ENCODE data around the gene PROSER3.
A peak's percentile ranks its signal among the peaks of the same experiment; 100 is the strongest.

Gene PROSER3

DNA sequence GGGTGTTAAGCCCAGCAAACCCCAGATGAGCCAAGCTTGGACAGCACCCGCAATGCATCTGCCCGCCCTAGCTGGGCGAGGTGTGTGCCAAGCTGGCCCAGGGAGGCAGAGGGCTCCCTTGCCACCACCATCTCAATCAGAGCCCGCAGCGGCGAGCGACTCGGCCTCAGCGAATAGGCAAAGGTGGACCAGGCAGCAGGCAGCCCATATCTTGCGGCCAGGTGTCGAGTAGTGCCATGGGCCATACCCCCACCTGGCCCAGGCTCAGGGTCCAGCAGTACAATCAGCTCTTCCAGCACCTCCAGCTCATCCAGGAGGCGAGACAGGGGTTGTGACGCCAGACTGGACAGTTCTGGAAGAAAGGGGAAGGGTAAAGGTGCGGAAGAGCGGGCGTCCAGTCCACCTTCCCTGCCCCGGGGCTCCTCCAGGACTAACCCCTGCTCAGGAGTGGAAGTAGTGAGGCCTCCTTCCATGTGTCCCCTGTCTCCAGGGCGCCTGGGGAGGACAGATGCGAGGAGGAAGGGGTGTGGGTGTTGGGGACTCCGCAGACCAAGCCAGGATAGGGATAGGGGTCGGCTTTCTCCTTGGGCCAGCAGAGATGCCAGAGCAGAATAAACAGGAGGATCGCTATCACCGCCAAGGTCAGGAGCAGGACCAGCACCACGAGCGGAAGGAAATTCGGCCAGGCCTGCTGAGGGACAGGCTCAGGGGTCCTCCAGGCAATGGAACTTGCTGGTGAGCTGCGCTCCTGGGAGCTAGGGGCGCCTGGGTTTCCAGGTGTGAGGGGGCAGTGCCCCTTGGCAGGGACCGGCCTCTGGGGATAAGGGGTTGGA is 18.5 kb upstream of the PROSER3 start:
- DNase-seq, result no peak

GRCh38 chr19:35740108-35740422 is 17.9 kb upstream of the PROSER3 start:
- DNase-seq, result peak; percentile 70

DNA sequence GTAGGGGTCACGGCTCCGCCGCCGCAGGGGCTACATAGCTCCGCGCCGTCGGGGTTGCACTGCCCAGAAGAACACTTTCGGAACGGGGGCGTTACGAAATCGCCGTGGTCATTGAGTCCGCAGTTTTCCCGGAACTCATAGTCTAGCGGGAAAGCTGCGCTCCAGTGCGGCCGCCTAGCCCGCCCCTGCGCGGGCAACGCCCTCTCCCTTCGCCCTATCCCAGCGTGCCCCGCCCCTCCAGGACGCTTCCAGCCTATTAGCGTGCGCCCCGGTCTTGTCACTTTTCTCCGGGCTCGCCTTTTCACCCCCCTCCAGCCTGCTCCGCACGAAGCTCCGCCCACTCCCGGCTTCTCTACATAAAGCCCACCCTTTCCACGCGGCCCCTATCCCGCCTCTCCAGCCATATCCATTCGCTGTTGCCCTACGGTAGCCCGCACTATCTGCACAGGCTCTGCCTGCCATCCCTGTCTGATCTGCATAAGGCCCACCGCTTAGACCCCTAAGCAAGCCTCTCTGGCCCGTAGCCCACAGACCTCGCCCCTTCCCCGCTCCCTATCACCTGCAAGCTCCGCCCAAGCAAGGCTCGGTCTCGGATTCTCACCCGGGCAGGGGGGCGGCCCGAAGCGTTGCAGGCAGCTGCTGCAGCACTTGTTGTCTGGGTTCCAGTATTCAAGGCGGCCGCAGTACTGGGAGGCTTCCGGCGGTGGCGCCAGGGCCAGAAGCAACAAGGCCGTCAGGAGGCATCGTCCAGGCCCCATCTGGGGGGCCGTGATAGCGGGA is 17.4 kb upstream of the PROSER3 start:
- peak; percentile 100 for DNase-seq

GRCh38 chr19:35741203-35741515 is 16.8 kb upstream of the PROSER3 start:
- DNase-seq, result peak; percentile 81

- DNase-seq, result no peak
Measured at GRCh38 chr19:35742121-35742724, 15.8 kb upstream of the PROSER3 start, which contains the start of gene IGFLR1. TSS of gene IGFLR1 (minus strand) at chr19:35742452. CDS start at chr19:35741180, 1,272 bp downstream.

- DNase-seq, result no peak
Measured at GRCh38 chr19:35743640-35744429, 14.1 kb upstream of the PROSER3 start.

DNA sequence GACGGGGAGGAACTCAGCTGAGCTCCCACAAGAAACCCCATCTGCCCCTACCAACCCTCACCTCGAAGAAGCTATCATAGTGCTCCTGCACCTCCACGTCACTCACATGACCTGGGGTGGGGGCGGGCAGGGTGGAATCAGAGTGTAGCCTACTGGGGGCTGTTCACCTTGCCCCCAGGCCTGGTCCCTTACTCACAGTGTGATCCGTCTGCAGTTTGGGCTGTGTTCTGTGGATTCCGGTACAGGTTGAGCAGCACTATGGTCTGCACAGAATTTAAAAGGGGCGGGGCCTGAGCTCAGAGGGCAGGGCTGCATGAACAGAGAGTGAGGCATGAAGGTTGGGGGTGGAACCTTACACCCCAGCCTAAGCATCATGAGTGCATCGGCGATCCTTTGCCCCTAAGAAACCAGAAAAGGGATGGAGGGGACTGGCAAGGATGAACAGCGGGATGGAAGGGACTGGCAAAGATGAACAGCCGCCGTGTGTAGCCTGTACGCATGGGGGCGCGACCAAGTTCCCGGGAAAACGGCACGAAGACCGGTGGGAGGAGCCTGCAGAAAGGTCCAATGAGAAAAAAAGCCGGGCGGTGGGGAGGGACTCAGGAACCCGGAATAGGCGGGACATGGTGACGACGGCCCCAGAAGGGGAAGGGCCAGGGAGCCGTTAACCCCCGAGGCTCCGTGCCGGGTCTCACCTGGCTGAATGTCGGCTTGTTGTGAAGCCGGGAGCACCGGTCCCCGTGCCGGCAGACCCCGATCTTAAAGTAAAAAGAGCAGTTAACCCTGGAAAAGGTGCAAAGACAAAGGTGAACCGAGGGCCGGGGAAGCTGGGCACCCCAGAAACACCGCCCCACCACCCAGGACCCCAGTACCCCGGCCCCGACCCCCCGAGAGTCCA is 13.3 kb upstream of the PROSER3 start:
- peak; percentile 94 for DNase-seq

DNA sequence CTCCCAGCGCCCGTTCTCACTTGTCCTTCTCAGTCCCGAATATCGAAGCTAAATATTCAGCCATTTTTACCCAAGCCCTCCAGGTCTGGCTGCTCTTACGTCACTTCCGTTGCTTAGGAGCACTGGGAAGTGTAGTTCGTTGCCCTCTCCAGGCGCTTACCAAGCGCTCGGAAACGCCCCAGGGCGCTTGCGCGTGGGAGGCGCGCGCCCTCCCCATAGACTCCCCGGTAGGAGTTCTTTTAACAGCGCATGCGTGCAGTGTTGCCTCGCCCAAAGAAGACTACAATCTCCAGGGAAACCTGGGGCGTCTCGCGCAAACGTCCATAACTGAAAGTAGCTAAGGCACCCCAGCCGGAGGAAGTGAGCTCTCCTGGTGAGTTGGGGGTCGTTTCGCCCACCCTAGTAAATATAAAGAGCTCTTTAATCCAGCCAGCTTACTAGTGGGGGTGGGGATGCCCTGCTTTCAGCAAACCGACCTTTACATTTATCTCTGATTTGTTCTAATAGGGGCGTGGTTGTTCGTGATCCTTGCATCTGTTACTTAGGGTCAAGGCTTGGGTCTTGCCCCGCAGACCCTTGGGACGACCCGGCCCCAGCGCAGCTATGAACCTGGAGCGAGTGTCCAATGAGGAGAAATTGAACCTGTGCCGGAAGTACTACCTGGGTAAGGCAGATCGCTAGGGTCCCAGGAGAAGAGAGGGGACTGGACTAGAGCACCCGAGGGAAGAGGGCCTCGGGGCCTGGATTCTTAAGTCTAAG is 12.5 kb upstream of the PROSER3 start, which contains the start of the genes PSENEN and U2AF1L4:
PSENEN (plus strand) TSS at position 324 of the 759 bp plus-strand sequence; CDS start at position 604, 280 bp downstream.
U2AF1L4 (minus strand) TSS at position 91 of the 759 bp plus-strand sequence; CDS start at position 64, 27 bp downstream.
- DNase-seq, result peak; percentile 97

- no peak for DNase-seq
Measured at GRCh38 chr19:35746087-35746462, 11.9 kb upstream of the PROSER3 start.

GRCh38 chr19:35746531-35746930 is 11.4 kb upstream of the PROSER3 start:
- DNase-seq, result no peak

- peak; percentile 98 for DNase-seq
Measured at GRCh38 chr19:35748106-35749020, 9.6 kb upstream of the PROSER3 start, which contains the start of gene LIN37. TSS of gene LIN37 (plus strand) at chr19:35748576. CDS start at chr19:35748725, 149 bp downstream.

DNA sequence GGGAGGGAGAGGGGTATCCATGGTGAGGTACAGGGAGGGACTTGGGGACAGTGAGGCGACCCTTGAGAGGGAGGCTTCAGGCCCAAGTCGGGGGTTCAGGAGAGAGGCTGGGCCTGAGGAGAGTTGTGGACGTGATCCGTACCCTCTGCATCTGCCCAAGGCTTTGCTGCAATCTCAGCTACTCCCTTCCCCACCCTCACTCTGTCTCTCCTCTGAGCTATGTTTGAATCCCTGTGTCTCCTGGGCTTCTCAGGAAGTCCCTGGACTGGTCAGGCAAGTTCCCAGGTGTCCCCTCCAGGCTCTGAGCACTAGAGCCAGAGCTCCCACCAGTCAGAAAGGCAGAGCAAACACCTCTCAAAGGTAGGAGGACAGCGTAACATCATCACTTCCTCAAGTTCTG is 7.8 kb upstream of the PROSER3 start:
- DNase-seq, result no peak

GRCh38 chr19:35751839-35752745 is 5.9 kb upstream of the PROSER3 start:
- DNase-seq, result no peak

- no peak for DNase-seq
Measured at GRCh38 chr19:35752746-35753350, 5.1 kb upstream of the PROSER3 start.

GRCh38 chr19:35753634-35754369 is 4.2 kb upstream of the PROSER3 start:
- DNase-seq, result no peak

DNA sequence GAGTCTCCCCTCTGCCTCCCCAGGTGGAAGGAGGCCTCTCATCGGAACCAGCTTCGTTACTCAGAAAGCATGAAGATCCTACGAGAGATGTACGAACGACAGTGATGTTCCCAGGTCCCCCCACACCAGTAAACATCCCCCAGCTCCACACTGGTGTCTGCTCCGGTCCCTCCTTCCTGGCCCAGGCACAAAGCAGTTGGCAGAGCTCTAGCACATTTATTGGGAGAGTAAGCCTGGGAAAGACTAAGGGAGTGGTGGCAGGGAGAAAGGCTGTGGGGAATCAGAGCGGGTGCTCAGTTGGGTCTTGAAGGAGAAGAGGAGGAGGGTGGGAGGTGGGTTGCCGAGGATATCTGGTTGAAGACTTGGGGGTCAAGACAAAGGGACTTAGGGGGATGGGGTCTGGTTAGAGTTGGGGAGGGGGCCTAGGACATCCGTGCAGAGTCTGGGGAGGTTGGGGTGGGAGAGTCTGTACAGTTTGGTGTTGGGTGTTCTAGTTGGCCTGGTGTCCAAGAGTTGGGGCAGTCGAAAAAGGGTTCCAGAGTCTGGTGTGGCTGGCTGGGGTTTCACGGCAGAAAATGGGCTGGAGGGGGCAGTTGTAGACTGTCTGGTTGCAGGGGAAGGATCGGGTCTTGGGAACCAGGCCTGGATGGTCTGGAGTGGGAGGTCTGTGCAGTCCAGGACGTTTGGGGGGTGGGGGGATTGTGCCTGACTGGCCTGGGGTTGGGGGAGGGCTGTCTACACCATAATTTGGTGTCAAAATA is 3.4 kb upstream of the PROSER3 start:
- no peak for DNase-seq

DNA sequence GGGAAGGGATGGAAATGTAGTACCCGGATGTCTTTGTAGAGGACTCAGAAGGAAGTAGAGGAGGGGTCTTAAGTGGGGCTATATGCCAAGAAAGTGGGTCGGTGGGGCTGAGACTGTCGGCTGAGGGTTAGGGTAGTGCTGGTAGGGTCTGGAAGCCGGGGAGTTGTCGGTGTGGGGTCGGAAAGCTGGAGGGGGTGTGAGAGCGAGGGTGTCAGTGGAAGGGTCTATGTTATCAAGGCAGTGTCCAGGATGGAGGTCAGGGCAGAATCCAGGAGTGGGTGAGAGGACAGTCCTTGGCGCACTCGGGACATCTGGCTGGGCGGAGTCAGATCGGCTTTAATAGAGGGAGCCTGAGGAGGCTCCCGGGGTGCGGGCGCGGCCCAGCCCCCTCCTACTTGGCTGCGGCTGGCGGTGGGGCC is 2.8 kb upstream of the PROSER3 start:
- DNase-seq, result peak; percentile 15
